CD4-positive, alpha-beta memory T cell (primary cell): ENCODE measurements around the gene PPARA. TPM values are rescaled to one million over a fixed set of nuclear protein-coding genes. Genes with fewer than 3 reads are reported as not detected.

Experiments used
- CTCF ChIA-PET: fragments of 350-600 bp; sonication (Branson Sonifier 250); formaldehyde crosslinking; loops from one replicate; lab custom pipeline; 2021; ENCODE audit warnings: inconsistent platforms; ENCODE audit not compliant: partially characterized antibody; lab: Charles Lee
- POLR2A ChIA-PET: fragments of 350-600 bp; sonication (Branson Sonifier 250); formaldehyde crosslinking; loops from one replicate; lab custom pipeline; 2021; ENCODE audit not compliant: partially characterized antibody; lab: Charles Lee
- DNase-seq, 5 donors: peaks; one replicate each; pipeline versions ENCODE4 v3.0.0 to v3.0.0-alpha.2; 2020 to 2022; ENCODE audit warnings: mixed read lengths in 1 of 5
- H3K27ac ChIP-seq: one replicate; pipeline ENCODE4 v1.7.0; 2013; ENCODE audit warnings: low read depth, low read length
- H3K27me3 ChIP-seq: 2 replicates; pipeline ENCODE4 v1.7.0; 2013; ENCODE audit warnings: mild to moderate bottlenecking, low read length, moderate library complexity; ENCODE audit not compliant: insufficient read depth
- H3K36me3 ChIP-seq: 2 replicates; pipeline ENCODE4 v1.7.0; 2013; ENCODE audit warnings: mild to moderate bottlenecking, low read length, moderate library complexity; ENCODE audit not compliant: insufficient read depth
- H3K4me1 ChIP-seq: 2 replicates; pipeline ENCODE4 v1.7.0; 2013; ENCODE audit warnings: mild to moderate bottlenecking, low read length, moderate library complexity; ENCODE audit not compliant: insufficient read depth
- H3K4me3 ChIP-seq, 2 donors: one replicate each; pipeline ENCODE4 v1.7.0; 2013; ENCODE audit warnings: low read length in 2 of 2, mild to moderate bottlenecking in 1 of 2
- H3K9me3 ChIP-seq, 2 donors: one replicate each; pipeline ENCODE4 v1.7.0; 2013; ENCODE audit warnings: low read length in 2 of 2, control low read depth in 1 of 2; ENCODE audit not compliant: control insufficient read depth in 1 of 2
- H3K27ac Mint-ChIP-seq, 7 donors: one replicate each; pipeline ENCODE4 v1.8.0; 2020 to 2021; ENCODE audit warnings: mixed read lengths in 7 of 7, mild to moderate bottlenecking in 6 of 7, inconsistent platforms in 3 of 7, moderate library complexity in 3 of 7
- H3K27me3 Mint-ChIP-seq, 2 donors: one replicate each; pipeline ENCODE4 v1.8.0; 2020 to 2021; ENCODE audit warnings: mixed read lengths in 2 of 2
- H3K36me3 Mint-ChIP-seq, 2 donors: one replicate each; pipeline ENCODE4 v1.8.0; 2020 to 2021; ENCODE audit warnings: mixed read lengths in 2 of 2, inconsistent platforms in 1 of 2, mild to moderate bottlenecking in 1 of 2
- H3K4me1 Mint-ChIP-seq, 4 donors: one replicate each; pipeline ENCODE4 v1.8.0; 2020 to 2021; ENCODE audit warnings: mixed read lengths in 4 of 4, mild to moderate bottlenecking in 1 of 4
- H3K4me3 Mint-ChIP-seq, 8 donors: one replicate each; pipeline ENCODE4 v1.8.0; 2020 to 2021; ENCODE audit warnings: mixed read lengths in 8 of 8, mild to moderate bottlenecking in 7 of 8, moderate library complexity in 6 of 8, inconsistent platforms in 3 of 8
- H3K9me3 Mint-ChIP-seq, 8 donors: one replicate each; pipeline ENCODE4 v1.8.0; 2020 to 2021; ENCODE audit warnings: mixed read lengths in 8 of 8, mild to moderate bottlenecking in 5 of 8, inconsistent platforms in 3 of 8, moderate library complexity in 1 of 8
- intact Hi-C: fragments of 100-400 bp; cut with micrococcal nuclease; formaldehyde crosslinking; loops from one replicate; pipeline ENCODE4 v1.15.1; 2023
- polyA plus RNA-seq, 2 donors: library from polyadenylated mRNA; unstranded; fragments of 300-500 nt; fragmentation: Illumina TruSeq; gene quantifications; one replicate each; pipeline ENCODE4 v1.2.3, GENCODE V29; 2021
- total RNA-seq, 2 experiments: library from RNA; stranded (reverse); gene quantifications; one replicate each; pipeline ENCODE4 v1.2.3, GENCODE V29; 2021

Gene PPARA
- total and polyA plus RNA-seq, 4 experiments from 2014 or later = 0.91 to 23.2 (median 13.5) TPM

DNA sequence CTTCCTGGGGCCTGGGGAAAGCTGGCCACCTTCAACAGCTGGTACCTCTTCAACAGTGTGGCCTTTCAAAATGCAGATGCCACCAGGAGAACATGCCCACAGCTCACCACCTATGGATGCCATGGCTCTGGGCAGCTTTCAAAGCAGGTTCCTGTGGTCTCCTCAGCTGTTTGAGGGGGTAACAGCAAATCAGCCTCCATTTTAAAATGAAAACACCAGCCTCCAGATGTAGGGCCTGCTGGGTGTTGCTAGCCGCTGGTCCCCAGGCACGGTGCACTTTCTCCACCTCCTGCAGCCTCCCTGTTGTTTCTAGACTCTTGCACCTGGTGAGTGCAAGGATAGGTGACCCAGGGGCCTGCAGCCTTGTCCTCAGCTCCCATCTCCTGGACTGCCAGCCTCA, 89.7 kb downstream of the PPARA start:
- DNase-seq = no peak
- CTCF ChIA-PET = no interaction called here
- intact Hi-C loops = no loop called here
- Histone ChIP-seq H3K4me3 (no peak overlapping the region), H3K27me3 (no peaks in the 10 kb centered on the region), H3K36me3 (no peaks in the 10 kb centered on the region), H3K9me3 (no peaks in the 10 kb centered on the region), H3K27ac (no peak overlapping the region), H3K4me1 (peaks cover 19% of the 10 kb centered on the region)
- H3K27me3 Mint-ChIP-seq = no peaks in the 10 kb centered on the region
- H3K9me3 Mint-ChIP-seq = peaks cover 0 to 2% (median 0%) of the 10 kb centered on the region in 8 donors
- H3K27ac Mint-ChIP-seq = peak overlapping the region in 5 of 7 donors; percentile 25 to 85 (median 52)
- peaks cover 7 to 23% (median 12%) of the 10 kb centered on the region in 4 donors for H3K4me1 Mint-ChIP-seq
- POLR2A ChIA-PET = interaction anchor here (1.7 kb wide), 1 partner anchor 10 kb away, joined by 6 read pairs; the partner anchor contains the start of gene CDPF1
- H3K36me3 Mint-ChIP-seq = peaks cover 14 to 18% of the 10 kb centered on the region in 2 donors
- peak overlapping the region in 1 of 8 donors; percentile 9 for H3K4me3 Mint-ChIP-seq

DNA sequence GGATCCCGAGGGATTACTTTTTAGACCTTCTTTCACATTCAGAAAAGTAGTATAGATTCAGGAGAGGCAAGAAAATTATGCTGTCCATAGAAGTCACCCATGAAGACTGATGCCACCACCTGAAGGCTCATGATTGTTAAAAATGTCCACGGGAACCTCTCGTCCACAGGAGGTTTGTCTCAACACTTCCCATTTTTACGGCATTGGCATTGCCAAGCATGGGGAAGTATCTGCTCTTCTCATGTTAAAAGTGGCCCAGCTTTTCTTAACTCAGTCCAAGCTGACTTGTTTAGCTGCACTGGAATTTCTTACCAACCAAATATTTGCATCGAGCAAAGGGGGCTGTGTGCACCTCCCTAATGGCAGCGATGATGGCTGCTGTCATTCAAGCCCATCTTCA, 90.2 kb downstream of the PPARA start:
- ChIA-PET CTCF (no interaction called here), POLR2A (interaction anchor here (1.7 kb wide), 1 partner anchor 10 kb away, joined by 6 read pairs; the partner anchor contains the start of gene CDPF1)
- Histone ChIP-seq H3K27ac (no peak overlapping the region), H3K4me1 (peaks cover 19% of the 10 kb centered on the region), H3K36me3 (no peaks in the 10 kb centered on the region), H3K27me3 (no peaks in the 10 kb centered on the region), H3K4me3 (no peak overlapping the region), H3K9me3 (no peaks in the 10 kb centered on the region)
- H3K27ac Mint-ChIP-seq = peak overlapping the region in 2 of 7 donors; percentile 48 to 57
- peaks cover 0 to 2% (median 0%) of the 10 kb centered on the region in 8 donors for H3K9me3 Mint-ChIP-seq
- H3K27me3 Mint-ChIP-seq = no peaks in the 10 kb centered on the region
- intact Hi-C loops = no loop called here
- no peak for DNase-seq
- H3K4me3 Mint-ChIP-seq = no peak overlapping the region
- H3K36me3 Mint-ChIP-seq = peaks cover 14 to 16% of the 10 kb centered on the region in 2 donors
- H3K4me1 Mint-ChIP-seq = peaks cover 7 to 23% (median 12%) of the 10 kb centered on the region in 4 donors

DNA sequence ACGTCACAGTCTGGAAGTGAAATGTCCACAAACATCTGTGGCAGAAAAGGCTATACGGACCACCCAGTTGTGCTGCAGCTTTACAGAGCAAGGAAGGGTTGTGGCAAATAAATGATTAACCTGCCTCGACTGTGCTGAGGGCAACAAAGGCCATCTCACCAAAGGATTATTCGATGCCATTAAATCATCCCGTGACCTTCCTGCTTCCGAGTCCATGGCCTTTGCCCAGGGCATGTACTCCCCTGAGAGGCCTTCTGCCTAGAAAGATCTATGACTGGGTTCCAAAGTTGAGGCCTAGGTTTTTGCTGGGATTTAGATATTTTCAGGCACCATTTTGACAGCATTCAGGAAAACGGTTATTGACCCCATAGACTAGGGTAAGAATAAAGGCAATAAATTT, 90.6 kb downstream of the PPARA start:
- no peak overlapping the region for H3K4me3 ChIP-seq
- H3K36me3 ChIP-seq = no peaks in the 10 kb centered on the region
- peaks cover 14 to 19% of the 10 kb centered on the region in 2 donors for H3K36me3 Mint-ChIP-seq
- DNase-seq = no peak
- no peaks in the 10 kb centered on the region for H3K27me3 ChIP-seq
- H3K27ac ChIP-seq = no peak overlapping the region
- ChIA-PET POLR2A (interaction anchor here (1.7 kb wide), 1 partner anchor 9 kb away, joined by 6 read pairs; the partner anchor contains the start of gene CDPF1), CTCF (no interaction called here)
- H3K4me3 Mint-ChIP-seq = no peak overlapping the region
- H3K9me3 ChIP-seq = no peaks in the 10 kb centered on the region
- peaks cover 19% of the 10 kb centered on the region for H3K4me1 ChIP-seq
- intact Hi-C loops = no loop called here
- H3K27ac Mint-ChIP-seq = peak overlapping the region in 2 of 7 donors; percentile 12 to 50
- H3K27me3 Mint-ChIP-seq = no peaks in the 10 kb centered on the region
- peaks cover 0 to 2% (median 0%) of the 10 kb centered on the region in 8 donors for H3K9me3 Mint-ChIP-seq
- peaks cover 7 to 27% (median 12%) of the 10 kb centered on the region in 4 donors for H3K4me1 Mint-ChIP-seq

DNA sequence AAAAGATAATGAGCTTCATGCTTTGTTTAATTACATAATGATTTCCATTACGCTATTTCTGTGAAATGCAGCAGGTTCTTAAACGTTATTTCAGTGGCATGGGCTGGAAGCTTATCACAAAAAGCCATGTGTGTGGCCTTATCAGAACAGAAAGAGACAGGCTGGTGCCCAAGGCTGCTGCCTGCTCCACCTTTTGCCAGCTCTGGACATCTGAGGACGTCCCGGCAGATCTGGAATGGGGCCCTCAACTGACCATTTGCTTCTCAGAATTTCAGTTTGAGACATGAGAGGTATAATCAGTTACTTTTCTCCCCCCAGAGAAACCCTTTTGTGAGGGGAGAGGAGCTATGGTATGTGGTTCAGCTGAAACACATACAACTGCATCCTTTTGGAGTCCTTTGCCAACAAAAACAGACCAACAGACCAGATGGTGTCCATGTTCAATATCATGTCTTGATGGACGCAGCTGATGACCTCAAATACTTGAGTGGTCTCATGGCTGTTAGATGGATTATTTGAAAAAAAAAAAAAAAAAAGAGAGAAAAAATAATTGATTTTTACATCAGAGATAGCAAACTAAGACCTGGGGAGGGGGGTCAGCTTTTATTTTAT, 91.2 kb downstream of the PPARA start:
- intact Hi-C loops = no loop called here
- Histone ChIP-seq H3K27me3 (no peaks in the 10 kb centered on the region), H3K36me3 (no peaks in the 10 kb centered on the region), H3K27ac (no peak overlapping the region), H3K4me3 (no peak overlapping the region), H3K9me3 (no peaks in the 10 kb centered on the region), H3K4me1 (peaks cover 19% of the 10 kb centered on the region)
- Mint-ChIP-seq H3K27me3 (no peaks in the 10 kb centered on the region), H3K9me3 (peaks cover 0 to 2% (median 0%) of the 10 kb centered on the region in 8 donors), H3K27ac (peak overlapping the region in 1 of 7 donors; percentile 50), H3K36me3 (peaks cover 12 to 23% of the 10 kb centered on the region in 2 donors), H3K4me3 (no peak overlapping the region), H3K4me1 (peaks cover 7 to 33% (median 12%) of the 10 kb centered on the region in 4 donors)
- no peak for DNase-seq
- ChIA-PET POLR2A (no interaction called here), CTCF (no interaction called here)

DNA sequence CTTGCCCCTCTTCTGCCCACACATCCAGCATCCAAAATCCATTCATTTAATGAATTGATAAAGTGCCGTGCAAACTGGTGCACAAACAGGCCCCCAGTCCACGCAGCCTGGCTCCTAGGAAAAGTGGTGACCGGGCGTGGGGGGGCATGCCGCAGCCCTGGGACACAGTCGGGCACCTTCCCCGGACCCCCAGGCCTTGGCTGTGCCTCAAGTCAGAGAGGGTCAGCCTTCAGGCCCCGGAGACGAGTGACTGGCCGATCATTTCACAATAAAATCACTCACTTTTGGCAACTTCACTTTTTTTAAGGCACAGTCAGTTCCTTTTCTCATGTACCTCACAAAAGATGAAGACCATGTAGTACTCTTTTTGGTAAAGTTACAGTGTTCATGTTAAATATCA, 91.8 kb downstream of the PPARA start:
- Histone ChIP-seq H3K4me1 (peaks cover 19% of the 10 kb centered on the region), H3K27ac (no peak overlapping the region), H3K27me3 (no peaks in the 10 kb centered on the region), H3K4me3 (no peak overlapping the region), H3K9me3 (no peaks in the 10 kb centered on the region), H3K36me3 (no peaks in the 10 kb centered on the region)
- ChIA-PET POLR2A (no interaction called here), CTCF (no interaction called here)
- Mint-ChIP-seq H3K4me3 (no peak overlapping the region), H3K27ac (no peak overlapping the region), H3K9me3 (peaks cover 0 to 2% (median 0%) of the 10 kb centered on the region in 8 donors), H3K4me1 (peaks cover 7 to 37% (median 12%) of the 10 kb centered on the region in 4 donors), H3K36me3 (peaks cover 11 to 22% of the 10 kb centered on the region in 2 donors), H3K27me3 (no peaks in the 10 kb centered on the region)
- intact Hi-C loops = no loop called here
- DNase-seq = no peak

DNA sequence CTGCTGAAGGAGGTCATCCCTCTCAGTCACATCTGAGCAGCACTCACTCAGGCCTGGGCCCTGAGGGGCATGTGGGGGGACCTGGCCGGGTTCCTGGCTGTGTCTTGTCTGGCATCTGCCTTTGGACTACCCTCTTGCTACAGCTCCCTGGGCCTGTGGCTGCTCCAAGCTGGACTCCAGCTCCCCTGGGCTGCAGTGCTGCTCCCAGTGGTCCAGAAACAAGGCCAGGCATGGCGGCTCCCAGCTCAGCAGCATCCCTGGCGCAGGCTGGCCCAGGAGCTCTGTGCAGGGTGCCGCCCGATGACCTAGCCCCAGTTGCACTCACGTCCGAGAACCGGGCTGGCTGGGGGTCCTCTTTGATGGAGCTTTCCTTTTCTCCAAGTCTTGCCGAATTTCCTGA, 94.4 kb downstream of the PPARA start:
- DNase-seq = no peak
- H3K9me3 ChIP-seq = no peaks in the 10 kb centered on the region
- no peak overlapping the region for H3K4me3 Mint-ChIP-seq
- H3K36me3 Mint-ChIP-seq = peaks cover 8 to 14% of the 10 kb centered on the region in 2 donors
- CTCF ChIA-PET = no interaction called here
- no peaks in the 10 kb centered on the region for H3K9me3 Mint-ChIP-seq
- intact Hi-C loops = no loop called here
- peaks cover 7 to 44% (median 16%) of the 10 kb centered on the region in 4 donors for H3K4me1 Mint-ChIP-seq
- no peak overlapping the region for H3K27ac Mint-ChIP-seq
- H3K36me3 ChIP-seq = no peaks in the 10 kb centered on the region
- no peak overlapping the region for H3K4me3 ChIP-seq
- peaks cover 23% of the 10 kb centered on the region for H3K4me1 ChIP-seq
- no peak overlapping the region for H3K27ac ChIP-seq
- H3K27me3 Mint-ChIP-seq = no peaks in the 10 kb centered on the region
- no peaks in the 10 kb centered on the region for H3K27me3 ChIP-seq
- POLR2A ChIA-PET = no interaction called here

DNA sequence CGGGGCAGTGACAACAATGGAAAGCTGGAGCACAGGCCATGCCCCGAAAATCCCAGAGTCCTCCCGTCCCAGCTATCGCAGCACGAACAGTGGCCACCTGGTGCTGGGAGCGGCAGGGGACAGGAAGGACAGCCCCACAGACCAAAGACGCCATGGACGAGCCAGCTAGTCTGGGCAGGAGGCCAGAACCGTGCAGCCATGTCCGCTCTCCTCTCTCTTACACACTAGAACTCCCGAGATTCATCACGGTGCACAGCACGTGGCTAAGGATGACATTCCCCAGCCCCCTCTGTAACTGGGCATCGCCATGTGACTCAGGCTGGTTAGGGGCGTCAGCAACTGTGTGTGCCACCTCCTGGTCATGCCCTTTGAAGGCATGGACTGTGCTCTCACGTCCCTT, 95.2 kb downstream of the PPARA start:
- Mint-ChIP-seq H3K9me3 (no peaks in the 10 kb centered on the region), H3K27ac (peak overlapping the region in 1 of 7 donors; percentile 55), H3K4me1 (peaks cover 5 to 37% (median 10%) of the 10 kb centered on the region in 4 donors), H3K36me3 (peaks cover 8 to 14% of the 10 kb centered on the region in 2 donors), H3K27me3 (no peaks in the 10 kb centered on the region), H3K4me3 (no peak overlapping the region)
- Histone ChIP-seq H3K9me3 (no peaks in the 10 kb centered on the region), H3K27ac (no peak overlapping the region), H3K36me3 (no peaks in the 10 kb centered on the region), H3K4me3 (no peak overlapping the region), H3K27me3 (no peaks in the 10 kb centered on the region), H3K4me1 (peaks cover 16% of the 10 kb centered on the region)
- CTCF ChIA-PET = interaction anchor here (1.5 kb wide), 1 partner anchor 239 kb away, joined by 4 read pairs; no protein-coding TSS in a partner anchor
- POLR2A ChIA-PET = no interaction called here
- intact Hi-C loops = no loop called here
- no peak for DNase-seq
